DOHH2 (cell line): Measurements from ENCODE around the gene PSMD3.

Experiments
- CTCF ChIP-seq: fragments of 200-600 bp; sonication (generic); IDR thresholded peaks from one replicate; pipeline ENCODE4 v1.5.1; 2014; ENCODE audit warnings: antibody characterized with exemption, mild to moderate bottlenecking, low read depth, low read length; ENCODE audit not compliant: poor library complexity, severe bottlenecking
- EZH2phosphoT487 ChIP-seq: fragments of 200-600 bp; sonication (generic); IDR thresholded peaks from 2 replicates; pipeline ENCODE4 v1.6.1; 2017; ENCODE audit warnings: borderline replicate concordance, mild to moderate bottlenecking, antibody characterized with exemption, low read length, moderate library complexity, mixed read lengths

- TF ChIP-seq CTCF (peak; percentile 76), EZH2phosphoT487 (no peak)
These were observed 40.8 kb upstream of the PSMD3 start for GRCh38 chr17:39939588-39940419.
